K562 (cell line): Measurements from ENCODE around the gene LRP1-AS. TPM values are rescaled to one million over a fixed set of nuclear protein-coding genes. Genes with fewer than 3 reads are reported as not detected.

Experiments used
- ELF2 ChIP-seq: fragments of 250-450 bp; sonication (Bioruptor Pico); IDR thresholded peaks from 2 replicates; pipeline ENCODE4 v1.5.0; 2021; ENCODE audit warnings: mild to moderate bottlenecking
- FOS ChIP-seq: IDR thresholded peaks from 3 replicates; pipeline ENCODE4 v1.6.1; 2011; ENCODE audit not compliant: insufficient read length; ENCODE audit errors: extremely low read depth
- GABPB1 ChIP-seq: sonication (generic); formaldehyde crosslinking; IDR thresholded peaks from 2 replicates; pipeline ENCODE4 v1.8.0; 2022; ENCODE audit warnings: mild to moderate bottlenecking, missing genetic modification reagents
- GATAD2B ChIP-seq: fragments of 450-650 bp; IDR thresholded peaks from 2 replicates; pipeline ENCODE4 v1.6.1; 2017; ENCODE audit warnings: mild to moderate bottlenecking, borderline replicate concordance
- HMGXB4 ChIP-seq: sonication (generic); formaldehyde crosslinking; IDR thresholded peaks from 2 replicates; pipeline ENCODE4 v1.8.1; 2023; ENCODE audit warnings: mild to moderate bottlenecking, missing genetic modification reagents
- KAT2B ChIP-seq: IDR thresholded peaks from one replicate; pipeline ENCODE4 v1.6.1; 2012; ENCODE audit warnings: low read depth, mild to moderate bottlenecking, control low read depth, inconsistent platforms, low read length, moderate library complexity
- POLR2H ChIP-seq: IDR thresholded peaks from 2 replicates; pipeline ENCODE4 v1.6.1; 2016; ENCODE audit warnings: missing genetic modification characterization, low read depth, mild to moderate bottlenecking, control low read depth, missing compliant biosample characterization, moderate library complexity
- TEAD2 ChIP-seq: fragments of 450-650 bp; IDR thresholded peaks from 2 replicates; pipeline ENCODE4 v1.6.1; 2016; ENCODE audit warnings: missing genetic modification characterization, control low read depth, missing compliant biosample characterization
- THAP7 ChIP-seq: fragments of 250-450 bp; sonication (Bioruptor Pico); IDR thresholded peaks from 2 replicates; pipeline ENCODE4 v1.5.0; 2021
- ZNF134 ChIP-seq: fragments of 250-450 bp; sonication (Bioruptor Pico); conservative IDR thresholded peaks from 2 replicates; pipeline ENCODE4 v1.4.0; 2020
- ZNF444 ChIP-seq: fragments of 250-450 bp; sonication (Bioruptor Pico); IDR thresholded peaks from 2 replicates; pipeline ENCODE4 v1.4.0; 2020; ENCODE audit warnings: mild to moderate bottlenecking, moderate library complexity
- ZNF589 ChIP-seq: fragments of 200-800 bp; sonication (Bioruptor generic); IDR thresholded peaks from 2 replicates; pipeline ENCODE4 v1.6.1; 2016; ENCODE audit warnings: low read depth, missing genetic modification characterization, missing compliant biosample characterization
- polyA plus RNA-seq, 8 experiments: library from polyadenylated mRNA; depleted of rRNA in 4 of 8; stranded (reverse) in 5 of 8; unstranded in 3 of 8; fragments of >200 nt; fragmentation: Nextera tagmentation in 2 of 8; fragmentation: Illumina TruSeq in 1 of 8; extraction: Ambion mirVana in 2 of 8; extraction: Trizol in 1 of 8; gene quantifications; 2 replicates each; pipeline versions ENCODE4 v1.2.1 to v1.2.3, GENCODE V29; 2011 to 2014; ENCODE audit warnings: inconsistent platforms in 1 of 8, missing spikeins in 1 of 8
- total RNA-seq, 7 experiments: library from RNA; depleted of rRNA in 6 of 7; stranded (reverse); fragments of >200 nt in 6 of 7; fragmentation: Illumina TruSeq in 2 of 7; extraction: Trizol in 2 of 7; gene quantifications; 2 replicates each; pipeline versions ENCODE4 v1.2.1 to v1.2.3, GENCODE V29; 2011 to 2021; ENCODE audit warnings: low replicate concordance in 1 of 7
- TF ChIP-seq, protein P1 (sequence below): fragments of 250-450 bp; sonication (Bioruptor Pico); IDR thresholded peaks from 2 replicates; pipeline ENCODE4 v1.8.0; 2021; ENCODE audit warnings: moderate library complexity, mild to moderate bottlenecking, inconsistent platforms
- TF ChIP-seq, protein P2 (sequence below), 2 experiments: fragments of 450-650 bp; formaldehyde crosslinking in 1 of 2; IDR thresholded peaks; 2 replicates each; pipeline versions ENCODE4 v1.4.0 to v1.6.1; 2014 to 2020; ENCODE audit warnings: mild to moderate bottlenecking in 2 of 2, borderline replicate concordance in 1 of 2, low read depth in 1 of 2

LRP1-AS gene
- total and polyA plus RNA-seq, 9 of the 15 experiments (the other 6 are each of a cell fraction or from before 2014, with no cell fraction given) = not detected

- TF ChIP-seq HMGXB4 (CRISPR knock-in tag) (no peak), FOS (no peak), ZNF444 (no peak), TEAD2 (tag) (no peak), ZNF134 (CRISPR knock-in tag) (no peak), GATAD2B (no peak), GABPB1 (no peak), THAP7 (CRISPR knock-in tag) (no peak), ZNF589 (CRISPR knock-in tag) (no peak), POLR2H (tag) (no peak), ELF2 (CRISPR knock-in tag) (no peak), KAT2B (no peak)
- TF ChIP-seq, protein P1, sequence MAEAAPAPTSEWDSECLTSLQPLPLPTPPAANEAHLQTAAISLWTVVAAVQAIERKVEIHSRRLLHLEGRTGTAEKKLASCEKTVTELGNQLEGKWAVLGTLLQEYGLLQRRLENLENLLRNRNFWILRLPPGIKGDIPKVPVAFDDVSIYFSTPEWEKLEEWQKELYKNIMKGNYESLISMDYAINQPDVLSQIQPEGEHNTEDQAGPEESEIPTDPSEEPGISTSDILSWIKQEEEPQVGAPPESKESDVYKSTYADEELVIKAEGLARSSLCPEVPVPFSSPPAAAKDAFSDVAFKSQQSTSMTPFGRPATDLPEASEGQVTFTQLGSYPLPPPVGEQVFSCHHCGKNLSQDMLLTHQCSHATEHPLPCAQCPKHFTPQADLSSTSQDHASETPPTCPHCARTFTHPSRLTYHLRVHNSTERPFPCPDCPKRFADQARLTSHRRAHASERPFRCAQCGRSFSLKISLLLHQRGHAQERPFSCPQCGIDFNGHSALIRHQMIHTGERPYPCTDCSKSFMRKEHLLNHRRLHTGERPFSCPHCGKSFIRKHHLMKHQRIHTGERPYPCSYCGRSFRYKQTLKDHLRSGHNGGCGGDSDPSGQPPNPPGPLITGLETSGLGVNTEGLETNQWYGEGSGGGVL (CRISPR knock-in tag) = no peak
- TF ChIP-seq, protein P2, sequence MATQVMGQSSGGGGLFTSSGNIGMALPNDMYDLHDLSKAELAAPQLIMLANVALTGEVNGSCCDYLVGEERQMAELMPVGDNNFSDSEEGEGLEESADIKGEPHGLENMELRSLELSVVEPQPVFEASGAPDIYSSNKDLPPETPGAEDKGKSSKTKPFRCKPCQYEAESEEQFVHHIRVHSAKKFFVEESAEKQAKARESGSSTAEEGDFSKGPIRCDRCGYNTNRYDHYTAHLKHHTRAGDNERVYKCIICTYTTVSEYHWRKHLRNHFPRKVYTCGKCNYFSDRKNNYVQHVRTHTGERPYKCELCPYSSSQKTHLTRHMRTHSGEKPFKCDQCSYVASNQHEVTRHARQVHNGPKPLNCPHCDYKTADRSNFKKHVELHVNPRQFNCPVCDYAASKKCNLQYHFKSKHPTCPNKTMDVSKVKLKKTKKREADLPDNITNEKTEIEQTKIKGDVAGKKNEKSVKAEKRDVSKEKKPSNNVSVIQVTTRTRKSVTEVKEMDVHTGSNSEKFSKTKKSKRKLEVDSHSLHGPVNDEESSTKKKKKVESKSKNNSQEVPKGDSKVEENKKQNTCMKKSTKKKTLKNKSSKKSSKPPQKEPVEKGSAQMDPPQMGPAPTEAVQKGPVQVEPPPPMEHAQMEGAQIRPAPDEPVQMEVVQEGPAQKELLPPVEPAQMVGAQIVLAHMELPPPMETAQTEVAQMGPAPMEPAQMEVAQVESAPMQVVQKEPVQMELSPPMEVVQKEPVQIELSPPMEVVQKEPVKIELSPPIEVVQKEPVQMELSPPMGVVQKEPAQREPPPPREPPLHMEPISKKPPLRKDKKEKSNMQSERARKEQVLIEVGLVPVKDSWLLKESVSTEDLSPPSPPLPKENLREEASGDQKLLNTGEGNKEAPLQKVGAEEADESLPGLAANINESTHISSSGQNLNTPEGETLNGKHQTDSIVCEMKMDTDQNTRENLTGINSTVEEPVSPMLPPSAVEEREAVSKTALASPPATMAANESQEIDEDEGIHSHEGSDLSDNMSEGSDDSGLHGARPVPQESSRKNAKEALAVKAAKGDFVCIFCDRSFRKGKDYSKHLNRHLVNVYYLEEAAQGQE (IDR thresholded peaks at IDR 0.05; ENCODE audit: borderline replicate concordance) = no peak; the same call in 1 of the 2 replicates
- TF ChIP-seq, protein P2 (CRISPR knock-in tag; IDR thresholded peaks at IDR 0.05; ENCODE audit: low read depth) = no peak
These were observed 37.1 kb downstream of the LRP1-AS start (continued) for GRCh38 chr12:57110104-57111030.
